Osteoblast (primary cell): ENCODE measurements around the gene DDX46. TPM values are rescaled to one million over a fixed set of nuclear protein-coding genes. Genes with fewer than 3 reads are reported as not detected.

ENCODE experiments used
- DNase-seq: peaks from one replicate; pipeline ENCODE4 v3.0.0; 2011; ENCODE audit warnings: low spot score, mixed read lengths; ENCODE audit not compliant: insufficient read length; ENCODE audit errors: missing footprints
- H2AFZ ChIP-seq: 2 replicates; pipeline ENCODE4 v1.6.0; 2011; ENCODE audit warnings: mild to moderate bottlenecking, low read length
- H3K27ac ChIP-seq: 2 replicates; pipeline ENCODE4 v1.5.1; 2011; ENCODE audit warnings: mild to moderate bottlenecking, low read depth, low read length, moderate library complexity
- H3K27me3 ChIP-seq: 2 replicates; pipeline ENCODE4 v1.6.0; 2012; ENCODE audit warnings: mild to moderate bottlenecking, control low read depth, inconsistent platforms, low read length, moderate library complexity; ENCODE audit not compliant: insufficient read depth
- H3K36me3 ChIP-seq: 2 replicates; pipeline ENCODE4 v1.5.1; 2011; ENCODE audit warnings: mild to moderate bottlenecking, low read length, control low read depth, moderate library complexity; ENCODE audit not compliant: insufficient read depth
- H3K4me1 ChIP-seq: 2 replicates; pipeline ENCODE4 v1.5.1; 2011; ENCODE audit warnings: mild to moderate bottlenecking, low read length, control low read depth, moderate library complexity; ENCODE audit not compliant: insufficient read depth
- H3K4me2 ChIP-seq: 2 replicates; pipeline ENCODE4 v1.6.0; 2011; ENCODE audit warnings: mild to moderate bottlenecking, low read length; ENCODE audit not compliant: insufficient read depth
- H3K4me3 ChIP-seq: fragments of 200-600 bp; sonication (generic); 3 replicates; pipeline ENCODE4 v1.5.1; 2012; ENCODE audit warnings: mild to moderate bottlenecking, low read length, inconsistent platforms; ENCODE audit not compliant: insufficient read depth
- H3K79me2 ChIP-seq: 2 replicates; pipeline ENCODE4 v1.6.0; 2012; ENCODE audit warnings: mild to moderate bottlenecking, low read length, control low read depth, inconsistent platforms; ENCODE audit not compliant: insufficient read depth
- H3K9me3 ChIP-seq: 2 replicates; pipeline ENCODE4 v1.5.1; 2011; ENCODE audit warnings: low read depth, low read length, control low read depth
- H4K20me1 ChIP-seq: 2 replicates; pipeline ENCODE4 v1.6.0; 2012; ENCODE audit warnings: mild to moderate bottlenecking, low read length, control low read depth; ENCODE audit not compliant: insufficient read depth
- CTCF ChIP-seq: IDR thresholded peaks from 2 replicates; pipeline ENCODE4 v1.5.1; 2011; ENCODE audit warnings: mild to moderate bottlenecking, low read depth, low read length, moderate library complexity; ENCODE audit errors: extremely low read depth
- total RNA-seq: library from RNA; depleted of rRNA; stranded (reverse); fragments of >200 nt; gene quantifications from 2 replicates; pipeline ENCODE4 v1.2.3, GENCODE V29; 2012

DDX46 gene
- total RNA-seq, 1 donor = 20.6 TPM

DNA sequence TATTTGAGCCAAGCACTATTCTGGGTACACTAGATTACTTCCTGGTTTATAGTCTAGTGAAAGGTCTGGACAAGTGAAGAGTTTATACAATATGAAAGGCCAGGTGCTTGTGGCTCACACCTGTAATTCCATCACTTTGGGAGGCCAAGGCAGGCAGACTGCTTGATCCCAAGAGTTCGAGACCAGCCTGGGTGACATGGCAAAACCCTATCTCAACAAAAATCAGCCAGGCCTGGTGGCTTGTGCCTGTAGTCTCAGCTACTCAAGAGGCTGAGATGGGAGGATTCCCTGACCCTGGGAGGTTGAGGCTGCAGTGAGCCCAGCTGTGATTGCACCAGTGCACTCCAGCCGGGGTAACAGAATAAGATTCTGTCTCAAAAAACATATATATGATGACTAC, 106.1 kb downstream of the DDX46 start:
- Histone ChIP-seq H3K4me1 (no peaks in the 10 kb centered on the region), H3K4me3 (no peak overlapping the region), H3K27ac (no peak overlapping the region), H4K20me1 (no peaks in the 10 kb centered on the region), H3K4me2 (no peak overlapping the region), H3K27me3 (no peaks in the 10 kb centered on the region), H3K36me3 (peaks cover 17% of the 10 kb centered on the region), H3K9me3 (no peaks in the 10 kb centered on the region), H3K79me2 (no peaks in the 10 kb centered on the region), H2AFZ (no peak overlapping the region)
- no peak for DNase-seq
- no peak for TF ChIP-seq CTCF

DNA sequence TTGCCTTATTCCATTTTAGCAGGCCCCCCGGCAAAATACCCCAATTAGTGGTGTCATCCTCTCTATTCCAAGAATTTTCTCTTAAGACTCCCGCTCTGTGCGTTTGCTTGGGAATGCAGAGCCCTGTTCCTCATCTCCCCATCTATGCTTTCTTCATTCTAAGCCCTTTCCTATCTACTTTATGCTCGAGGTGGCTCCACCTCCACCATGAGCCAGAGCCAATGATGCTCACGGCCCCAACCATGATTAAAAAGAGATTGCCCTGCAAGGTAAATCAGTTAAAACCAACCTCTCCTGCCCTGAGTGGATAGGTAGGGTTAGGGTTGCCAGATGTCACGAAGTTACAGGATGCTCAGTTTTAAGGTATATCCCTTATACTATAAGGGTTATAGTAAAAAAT, 114.9 kb downstream of the DDX46 start:
- Histone ChIP-seq H3K9me3 (no peaks in the 10 kb centered on the region), H3K4me3 (peak overlapping the region; percentile 80), H3K4me1 (peaks cover 8% of the 10 kb centered on the region), H3K27me3 (no peaks in the 10 kb centered on the region), H3K4me2 (peak overlapping the region; percentile 96), H3K79me2 (peaks cover 24% of the 10 kb centered on the region), H2AFZ (peak overlapping the region; percentile 100), H3K27ac (peak overlapping the region; percentile 83), H3K36me3 (no peaks in the 10 kb centered on the region), H4K20me1 (peaks cover 4% of the 10 kb centered on the region)
- DNase-seq = no peak
- no peak for TF ChIP-seq CTCF

GRCh38 chr5:134873987-134874830, 115.6 kb downstream of the DDX46 start, which contains the start of gene TXNDC15:
TSS of gene TXNDC15 (plus strand) at chr5:134874371. CDS start at chr5:134874428, 57 bp downstream.
- Histone ChIP-seq H3K27ac (peak within 1 kb of the TSS; percentile 83), H2AFZ (peak within 1 kb of the TSS; percentile 100), H3K27me3 (no peaks in the 10 kb centered on the region), H3K9me3 (no peaks in the 10 kb centered on the region), H3K36me3 (no peaks in the 10 kb centered on the region), H3K4me3 (peak within 1 kb of the TSS; percentile 80), H4K20me1 (peaks cover 7% of the 10 kb centered on the region), H3K4me2 (peak within 1 kb of the TSS; percentile 96), H3K4me1 (peaks cover 8% of the 10 kb centered on the region), H3K79me2 (peaks cover 32% of the 10 kb centered on the region)
- DNase-seq = peak; percentile 98
- no peak for TF ChIP-seq CTCF

DNA sequence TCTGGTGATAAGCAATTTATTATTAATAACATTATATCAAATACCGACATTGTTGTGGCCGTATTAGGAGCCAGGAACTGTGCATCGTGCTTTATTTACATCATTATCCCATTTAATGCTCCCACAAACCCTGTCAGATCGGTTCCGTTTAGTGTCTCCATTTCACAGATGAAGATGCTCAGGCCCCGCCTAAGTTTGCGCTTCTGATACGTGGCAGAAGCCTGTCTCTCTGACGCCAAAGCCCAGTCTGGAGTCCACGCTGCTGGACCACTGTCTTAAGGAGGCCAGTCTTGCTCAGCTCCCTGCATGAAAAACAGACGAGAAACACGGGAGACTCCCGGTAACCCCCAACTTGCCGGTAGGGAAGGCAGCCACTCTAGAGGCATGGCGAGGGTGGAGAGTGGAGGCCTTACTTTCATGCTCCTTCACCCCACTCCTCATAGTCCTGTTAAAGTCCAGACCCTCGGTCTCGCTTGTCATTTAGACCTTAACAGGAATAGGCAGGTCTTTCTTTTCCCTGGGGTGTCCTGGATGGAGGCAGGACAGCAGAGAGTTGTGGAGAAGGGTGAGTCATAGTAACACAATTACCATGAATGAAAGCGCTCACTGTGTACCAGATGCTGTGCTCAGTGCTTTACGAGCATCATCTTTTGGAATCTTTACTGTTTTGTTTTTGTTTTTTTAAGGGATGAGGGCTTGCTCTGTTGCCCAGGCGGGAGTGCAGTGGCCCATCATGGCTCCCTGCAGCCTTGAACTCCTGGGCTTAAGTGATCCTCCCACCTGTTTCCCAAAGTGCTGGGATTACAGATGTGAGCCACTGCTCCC, 116.5 kb downstream of the DDX46 start:
- peak overlapping the region; percentile 83 for H3K27ac ChIP-seq
- H3K4me1 ChIP-seq = peaks cover 8% of the 10 kb centered on the region
- no peaks in the 10 kb centered on the region for H3K36me3 ChIP-seq
- TF ChIP-seq CTCF = no peak
- peak overlapping the region; percentile 96 for H3K4me2 ChIP-seq
- H2AFZ ChIP-seq = peak overlapping the region; percentile 100
- peak overlapping the region; percentile 80 for H3K4me3 ChIP-seq
- peak; percentile 97 for DNase-seq
- H3K27me3 ChIP-seq = no peaks in the 10 kb centered on the region
- H3K79me2 ChIP-seq = peaks cover 40% of the 10 kb centered on the region
- no peaks in the 10 kb centered on the region for H3K9me3 ChIP-seq
- peaks cover 12% of the 10 kb centered on the region for H4K20me1 ChIP-seq
